ENCODE measurements around the gene GPR135. TPM values are rescaled to one million over a fixed set of nuclear protein-coding genes. Genes with fewer than 3 reads are reported as not detected.

Gene GPR135
- total RNA-seq, 4 donors from 2014 or later: 1.5 to 7.4 (median 5.2) TPM; not detected in 1

DNA sequence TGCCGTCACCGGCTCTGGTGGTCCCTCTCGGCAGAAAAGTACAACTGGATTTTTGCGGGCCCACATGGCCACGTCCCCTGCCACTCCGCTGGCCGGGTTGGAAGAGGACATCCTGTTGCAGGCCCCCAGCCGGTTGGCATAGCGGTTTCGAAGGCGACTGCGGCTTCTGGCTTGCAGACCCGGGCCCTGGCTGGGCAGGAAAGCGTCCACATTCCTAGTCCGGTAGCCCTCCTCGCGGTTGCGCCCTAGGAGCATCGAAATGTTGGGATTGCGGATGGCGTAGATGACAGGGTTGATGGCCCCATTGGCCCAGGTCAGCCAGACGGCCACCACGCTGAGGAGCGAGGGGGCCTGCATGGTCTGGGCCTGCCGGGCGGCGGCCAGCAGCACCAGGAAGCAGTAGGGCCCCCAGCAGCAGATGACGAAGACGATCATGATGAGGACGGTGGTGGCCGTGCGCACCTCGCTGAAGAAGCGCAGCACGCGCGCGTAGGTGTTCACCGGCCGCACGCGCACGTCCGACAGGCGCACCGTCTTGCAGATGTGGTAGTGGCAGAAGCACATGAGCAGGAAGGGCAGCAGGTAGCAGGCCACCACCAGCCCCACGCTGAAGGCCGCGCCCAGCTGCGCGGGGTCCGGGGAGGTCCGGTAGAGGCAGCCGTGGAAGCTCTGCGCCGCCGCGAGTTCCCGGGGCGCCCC lies 1.2 kb downstream of the GPR135 start:
- Histone ChIP-seq H3K4me3 (peak overlapping the region; percentile 48 to 66 (median 59)), H3K4me1 (peaks cover 4 to 16% (median 12%) of the 10 kb centered on the region in 4 donors), H3K36me3 (no peaks in the 10 kb centered on the region), H3K27ac (peak overlapping the region; percentile 66 to 85 (median 82)), H3K9me3 (no peaks in the 10 kb centered on the region), H3K27me3 (peaks cover 7% of the 10 kb centered on the region)
- WGBS, 2 donors (ENCODE audit: low coverage in 1 of 2): 54% methylated on average over 48 of the region's 60 CpGs; no CpG with 5 or more reads in 1 of the 2 donors
- TF ChIP-seq EP300 (IDR thresholded peaks at IDR 0.05; ENCODE audit: low read depth) (no peak), POLR2AphosphoS5 (IDR thresholded peaks at IDR 0.05) (no peak), POLR2A (IDR thresholded peaks at IDR 0.05) (no peak)
- TF ChIP-seq, protein P1, sequence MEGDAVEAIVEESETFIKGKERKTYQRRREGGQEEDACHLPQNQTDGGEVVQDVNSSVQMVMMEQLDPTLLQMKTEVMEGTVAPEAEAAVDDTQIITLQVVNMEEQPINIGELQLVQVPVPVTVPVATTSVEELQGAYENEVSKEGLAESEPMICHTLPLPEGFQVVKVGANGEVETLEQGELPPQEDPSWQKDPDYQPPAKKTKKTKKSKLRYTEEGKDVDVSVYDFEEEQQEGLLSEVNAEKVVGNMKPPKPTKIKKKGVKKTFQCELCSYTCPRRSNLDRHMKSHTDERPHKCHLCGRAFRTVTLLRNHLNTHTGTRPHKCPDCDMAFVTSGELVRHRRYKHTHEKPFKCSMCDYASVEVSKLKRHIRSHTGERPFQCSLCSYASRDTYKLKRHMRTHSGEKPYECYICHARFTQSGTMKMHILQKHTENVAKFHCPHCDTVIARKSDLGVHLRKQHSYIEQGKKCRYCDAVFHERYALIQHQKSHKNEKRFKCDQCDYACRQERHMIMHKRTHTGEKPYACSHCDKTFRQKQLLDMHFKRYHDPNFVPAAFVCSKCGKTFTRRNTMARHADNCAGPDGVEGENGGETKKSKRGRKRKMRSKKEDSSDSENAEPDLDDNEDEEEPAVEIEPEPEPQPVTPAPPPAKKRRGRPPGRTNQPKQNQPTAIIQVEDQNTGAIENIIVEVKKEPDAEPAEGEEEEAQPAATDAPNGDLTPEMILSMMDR (IDR thresholded peaks at IDR 0.05): no peak
- intact Hi-C loops (cut with DNase I; ENCODE audit: low total_unique reads) (no loop called here), in situ Hi-C loops (cut with MboI; ENCODE audit: low pct_ligation_motif_present in 1 of 4, low pct_unique_long_range_greater_than_20kb in 1 of 4, low sequenced_read_pairs in 3 of 4) (loop anchor here in 1 of 4 donors (25.0 kb wide), 1 partner anchor 977 kb away; no protein-coding TSS in a partner anchor)
- DNase-seq: peak; percentile 17

DNA sequence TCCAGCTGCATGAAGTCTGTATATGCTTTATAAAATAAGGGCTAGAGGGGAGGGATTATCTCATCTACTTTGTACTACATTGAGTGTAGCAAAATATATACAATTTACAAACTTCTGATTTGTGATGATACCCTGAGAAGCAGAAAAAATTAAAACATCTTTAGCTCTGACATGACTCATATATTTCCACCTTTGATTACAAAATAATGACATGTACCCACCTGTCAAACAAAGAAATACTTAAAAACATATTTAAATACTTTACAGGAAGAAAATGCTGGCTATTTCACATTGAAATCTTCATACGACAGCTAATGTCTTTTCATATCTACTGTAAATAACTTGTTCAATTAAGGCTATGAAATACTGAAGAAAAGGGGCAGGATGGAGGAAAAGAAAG lies 3.3 kb downstream of the GPR135 start:
- no peak for DNase-seq
- peaks cover 7% of the 10 kb centered on the region for H3K27me3 ChIP-seq
- in situ Hi-C loops (cut with MboI; ENCODE audit: low pct_ligation_motif_present in 1 of 4, low pct_unique_long_range_greater_than_20kb in 1 of 4, low sequenced_read_pairs in 3 of 4): loop anchor here in 1 of 4 donors (25.0 kb wide), 1 partner anchor 975 kb away; no protein-coding TSS in a partner anchor
- H3K4me3 ChIP-seq: no peak overlapping the region
- no peak overlapping the region for H3K27ac ChIP-seq
- WGBS, 2 donors (ENCODE audit: low coverage in 1 of 2): 93 to 100% methylated on average over 1 of the region's 1 CpG
- intact Hi-C loops (cut with DNase I; ENCODE audit: low total_unique reads): no loop called here
- no peaks in the 10 kb centered on the region for H3K9me3 ChIP-seq
- peaks cover 4 to 16% (median 12%) of the 10 kb centered on the region in 4 donors for H3K4me1 ChIP-seq
- H3K36me3 ChIP-seq: no peaks in the 10 kb centered on the region
- TF ChIP-seq POLR2A (IDR thresholded peaks at IDR 0.05) (no peak), EP300 (IDR thresholded peaks at IDR 0.05; ENCODE audit: low read depth) (no peak), POLR2AphosphoS5 (IDR thresholded peaks at IDR 0.05) (no peak)
- TF ChIP-seq, protein P1 (IDR thresholded peaks at IDR 0.05): no peak

DNA sequence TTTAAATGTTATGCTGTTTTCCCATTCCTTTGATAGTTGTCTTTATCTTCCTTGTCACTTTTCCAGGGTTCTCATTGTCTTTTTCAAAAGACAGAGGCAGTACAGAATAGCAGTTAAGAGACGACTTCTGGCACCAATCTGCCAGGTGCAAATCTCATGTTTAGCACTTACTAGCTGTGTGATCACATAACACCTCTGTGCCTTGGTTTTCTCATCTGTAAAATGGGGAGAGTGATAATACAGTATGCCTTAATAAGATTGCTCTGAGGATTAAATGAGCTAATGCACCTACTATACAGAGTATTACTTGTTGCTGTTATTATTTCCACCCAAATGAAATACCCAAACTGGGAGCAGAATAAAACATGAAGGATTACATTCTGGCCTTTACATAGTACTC lies 4.8 kb downstream of the GPR135 start:
- no peaks in the 10 kb centered on the region for H3K36me3 ChIP-seq
- H3K4me1 ChIP-seq: peaks cover 4 to 14% (median 11%) of the 10 kb centered on the region in 4 donors
- 89 to 94% methylated on average over 1 of the region's 1 CpG for whole genome bisulfite sequencing, 2 donors (ENCODE audit: low coverage in 1 of 2)
- H3K4me3 ChIP-seq: no peak overlapping the region
- no peaks in the 10 kb centered on the region for H3K9me3 ChIP-seq
- no peak for DNase-seq
- in situ Hi-C loops (cut with MboI; ENCODE audit: low pct_ligation_motif_present in 1 of 4, low pct_unique_long_range_greater_than_20kb in 1 of 4, low sequenced_read_pairs in 3 of 4) (loop anchor here in 1 of 4 donors (25.0 kb wide), 1 partner anchor 973 kb away; no protein-coding TSS in a partner anchor), intact Hi-C loops (cut with DNase I; ENCODE audit: low total_unique reads) (no loop called here)
- H3K27me3 ChIP-seq: peaks cover 7% of the 10 kb centered on the region
- TF ChIP-seq EP300 (IDR thresholded peaks at IDR 0.05; ENCODE audit: low read depth) (no peak), POLR2A (IDR thresholded peaks at IDR 0.05) (no peak), POLR2AphosphoS5 (IDR thresholded peaks at IDR 0.05) (no peak)
- TF ChIP-seq, protein P1 (IDR thresholded peaks at IDR 0.05): no peak
- no peak overlapping the region for H3K27ac ChIP-seq

DNA sequence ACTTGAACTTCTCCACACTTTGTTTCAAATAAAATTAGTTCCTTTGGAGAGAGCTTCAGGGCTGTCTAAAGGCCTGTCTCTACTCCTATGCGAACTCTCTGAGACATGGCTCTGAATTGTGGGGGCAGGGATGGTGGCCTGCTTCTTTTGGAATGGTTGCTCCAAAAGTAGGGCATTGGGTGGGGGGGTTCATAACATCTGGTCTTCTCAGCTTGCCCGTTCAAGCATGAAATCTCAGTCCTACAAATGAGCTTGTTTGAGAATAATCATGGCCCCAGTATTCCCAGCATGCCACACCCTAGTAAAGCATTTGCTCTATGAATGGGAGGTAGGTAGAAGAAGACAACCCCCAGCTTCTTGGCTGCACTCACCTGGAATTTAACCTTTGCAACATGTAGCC lies 6.7 kb downstream of the GPR135 start:
- DNase-seq: no peak
- Histone ChIP-seq H3K4me1 (peaks cover 0 to under 1% (median under 1%) of the 10 kb centered on the region in 4 donors), H3K4me3 (no peak overlapping the region), H3K27ac (no peak overlapping the region), H3K27me3 (no peaks in the 10 kb centered on the region), H3K36me3 (no peaks in the 10 kb centered on the region), H3K9me3 (no peaks in the 10 kb centered on the region)
- no peak for TF ChIP-seq POLR2AphosphoS5 (IDR thresholded peaks at IDR 0.05)
- no peak for TF ChIP-seq POLR2A (IDR thresholded peaks at IDR 0.05)
- TF ChIP-seq EP300 (IDR thresholded peaks at IDR 0.05; ENCODE audit: low read depth): no peak
- TF ChIP-seq, protein P1 (IDR thresholded peaks at IDR 0.05): no peak
- in situ Hi-C loops (cut with MboI; ENCODE audit: low pct_ligation_motif_present in 1 of 4, low pct_unique_long_range_greater_than_20kb in 1 of 4, low sequenced_read_pairs in 3 of 4) (loop anchor here in 1 of 4 donors (25.0 kb wide), 1 partner anchor 971 kb away; no protein-coding TSS in a partner anchor), intact Hi-C loops (cut with DNase I; ENCODE audit: low total_unique reads) (no loop called here)
- 83 to 100% methylated on average over 1 to 2 of the region's 2 CpGs for WGBS, 2 donors (ENCODE audit: low coverage in 1 of 2)
